Activated naive CD8-positive, alpha-beta T cell treated with anti-CD3 and anti-CD28 coated beads, Interleukin-2, amount 10 ng/mL, durations not matched to agents 7 days and 5 days (primary cell): ENCODE data around the gene FKBP1A. TPM values are rescaled to one million over a fixed set of nuclear protein-coding genes. Genes with fewer than 3 reads are reported as not detected.

ENCODE experiments used
- ATAC-seq: fragments of 150-1000 bp; cut with Tn5 transposase; one replicate; pipeline ENCODE4 v1.10.0; 2021; ENCODE audit warnings: low read depth, moderate library complexity
- POLR2A ChIA-PET: fragments of 350-600 bp; sonication (Branson Sonifier 250); formaldehyde crosslinking; loops from one replicate; lab custom pipeline; 2021; ENCODE audit warnings: antibody characterized with exemption; lab: Charles Lee
- DNase-seq: peaks from one replicate; pipeline ENCODE4 v3.0.0; 2021
- H3K27ac Mint-ChIP-seq: one replicate; pipeline ENCODE4 v1.8.0; 2022; ENCODE audit warnings: mild to moderate bottlenecking, mixed read lengths
- H3K27me3 Mint-ChIP-seq: one replicate; pipeline ENCODE4 v1.8.0; 2022; ENCODE audit warnings: mild to moderate bottlenecking, moderate library complexity, mixed read lengths
- H3K36me3 Mint-ChIP-seq: one replicate; pipeline ENCODE4 v1.8.0; 2021; ENCODE audit warnings: mild to moderate bottlenecking, mixed read lengths
- H3K4me1 Mint-ChIP-seq: one replicate; pipeline ENCODE4 v1.8.0; 2021; ENCODE audit warnings: mixed read lengths
- H3K4me3 Mint-ChIP-seq: one replicate; pipeline ENCODE4 v1.8.0; 2022; ENCODE audit warnings: mild to moderate bottlenecking, moderate library complexity, mixed read lengths
- H3K9me3 Mint-ChIP-seq: one replicate; pipeline ENCODE4 v1.8.0; 2021; ENCODE audit warnings: mixed read lengths
- total RNA-seq, 2 experiments: library from RNA; stranded (reverse); gene quantifications; one replicate each; pipeline ENCODE4 v1.2.3, GENCODE V29; 2021

Gene FKBP1A
- total RNA-seq, 2 experiments from 2014 or later: 231 to 234 TPM

- H3K4me1 Mint-ChIP-seq: peaks cover 64% of the 10 kb centered on the region
- peak overlapping the region; percentile 86 for H3K27ac Mint-ChIP-seq
- peaks cover 21% of the 10 kb centered on the region for H3K36me3 Mint-ChIP-seq
- H3K27me3 Mint-ChIP-seq: peaks cover 4% of the 10 kb centered on the region
- DNase-seq (no peak), ATAC-seq (no peak)
- peak overlapping the region; percentile 92 for H3K4me3 Mint-ChIP-seq
- POLR2A ChIA-PET: interaction anchor here (0.8 to 5.3 kb wide), 7 partner anchors 10 to 89 kb away, joined by 3 to 78 read pairs (median 6); partner anchors contain the start of gene SDCBP2
- H3K9me3 Mint-ChIP-seq: no peaks in the 10 kb centered on the region
Observed at GRCh38 chr20:1389703-1390580, 2.9 kb downstream of the FKBP1A start.

- peaks cover 23% of the 10 kb centered on the region for H3K36me3 Mint-ChIP-seq
- ATAC-seq (peak; percentile 45), DNase-seq (peak; percentile 43)
- H3K9me3 Mint-ChIP-seq: no peaks in the 10 kb centered on the region
- peaks cover 68% of the 10 kb centered on the region for H3K4me1 Mint-ChIP-seq
- no peaks in the 10 kb centered on the region for H3K27me3 Mint-ChIP-seq
- peak overlapping the region; percentile 78 for H3K4me3 Mint-ChIP-seq
- peak overlapping the region; percentile 86 for H3K27ac Mint-ChIP-seq
- POLR2A ChIA-PET: interaction anchor here (0.8 to 5.3 kb wide), 6 partner anchors 9 to 62 kb away, joined by 3 to 78 read pairs (median 4); partner anchors contain the start of gene SDCBP2
Observed at GRCh38 chr20:1388741-1389483, 3.9 kb downstream of the FKBP1A start.

GRCh38 chr20:1388253-1388652 is 4.6 kb downstream of the FKBP1A start:
- POLR2A ChIA-PET: interaction anchor here (1.0 to 5.3 kb wide), 5 partner anchors 25 to 61 kb away, joined by 3 to 78 read pairs (median 4); partner anchors contain the start of gene SDCBP2
- peak overlapping the region; percentile 78 for H3K4me3 Mint-ChIP-seq
- peak overlapping the region; percentile 86 for H3K27ac Mint-ChIP-seq
- peaks cover 63% of the 10 kb centered on the region for H3K4me1 Mint-ChIP-seq
- no peaks in the 10 kb centered on the region for H3K27me3 Mint-ChIP-seq
- peaks cover 28% of the 10 kb centered on the region for H3K36me3 Mint-ChIP-seq
- no peaks in the 10 kb centered on the region for H3K9me3 Mint-ChIP-seq
- ATAC-seq: no peak
- DNase-seq: no peak

DNA sequence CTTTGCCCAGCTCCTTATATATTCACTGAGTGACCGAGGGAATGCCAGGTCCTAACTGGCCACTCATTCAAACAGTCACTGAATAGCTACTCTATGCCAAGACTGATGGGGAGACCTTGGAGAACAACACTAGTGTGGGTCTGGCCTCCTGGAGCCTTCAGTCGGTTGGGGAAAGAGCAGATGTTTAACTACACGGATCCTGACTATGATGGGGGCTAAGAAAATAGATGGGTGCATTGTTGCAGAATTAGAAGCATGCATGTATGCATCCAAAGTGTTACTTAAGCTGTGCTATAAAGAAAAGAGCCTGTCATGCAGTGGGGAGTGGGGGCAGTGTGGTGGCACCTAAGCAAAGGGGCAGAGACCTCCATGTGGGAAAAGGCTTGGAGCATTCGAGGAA is 6.5 kb downstream of the FKBP1A start:
- Mint-ChIP-seq H3K27me3 (no peaks in the 10 kb centered on the region), H3K9me3 (no peaks in the 10 kb centered on the region), H3K4me3 (no peak overlapping the region), H3K4me1 (peaks cover 67% of the 10 kb centered on the region), H3K36me3 (peaks cover 30% of the 10 kb centered on the region), H3K27ac (peak overlapping the region; percentile 39)
- DNase-seq: no peak
- POLR2A ChIA-PET: no interaction called here
- ATAC-seq: no peak

DNA sequence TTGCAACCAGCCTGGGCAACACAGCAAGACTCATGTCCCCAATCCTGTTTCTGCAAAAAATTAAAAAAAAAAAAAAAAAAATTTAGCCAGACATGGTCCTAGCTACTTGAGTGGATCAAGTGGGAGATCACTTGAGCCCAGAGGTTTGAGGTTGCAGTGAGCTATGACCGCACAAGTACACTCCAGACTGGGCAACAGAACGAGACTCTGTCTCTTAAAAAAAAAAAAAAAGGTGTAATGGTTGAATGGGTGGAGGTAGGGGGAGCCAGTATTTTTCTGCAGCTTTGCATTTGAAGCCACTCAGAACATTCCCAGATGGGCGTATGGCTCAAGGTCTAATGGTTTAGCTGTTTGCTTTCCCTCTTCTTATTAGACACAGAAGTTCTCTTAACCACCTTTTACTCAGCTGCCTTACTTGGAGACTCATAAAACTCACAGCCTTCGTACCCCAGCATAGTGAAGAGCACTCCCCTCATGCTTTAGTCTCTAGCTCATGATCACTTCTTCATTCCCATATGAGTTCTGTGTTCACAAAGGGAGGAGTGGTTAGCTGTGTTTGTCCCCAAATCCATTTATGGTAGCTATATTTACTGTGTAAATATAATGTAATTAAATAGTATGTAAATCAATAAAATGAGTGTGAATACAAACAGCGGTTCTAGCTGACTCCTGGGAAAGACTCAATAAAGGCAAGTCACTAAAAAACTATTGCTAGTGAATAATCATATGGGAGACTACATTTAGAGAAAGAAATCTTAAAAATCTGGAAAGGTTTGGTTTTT is 9.0 kb downstream of the FKBP1A start:
- Mint-ChIP-seq H3K27ac (no peak overlapping the region), H3K4me1 (peaks cover 71% of the 10 kb centered on the region)

GRCh38 chr20:1382670-1383069 is 10.2 kb downstream of the FKBP1A start:
- no peak for DNase-seq
- Mint-ChIP-seq H3K27me3 (no peaks in the 10 kb centered on the region), H3K36me3 (peaks cover 32% of the 10 kb centered on the region), H3K9me3 (no peaks in the 10 kb centered on the region), H3K4me1 (peaks cover 73% of the 10 kb centered on the region), H3K27ac (no peak overlapping the region), H3K4me3 (no peak overlapping the region)
- POLR2A ChIA-PET: interaction anchor here (1.2 kb wide), 1 partner anchor 720 kb away, joined by 3 read pairs; no protein-coding TSS in a partner anchor
- ATAC-seq: no peak

More for the DNA sequence above, 9.0 kb downstream of the FKBP1A start:
- no peaks in the 10 kb centered on the region for H3K27me3 Mint-ChIP-seq
- H3K4me3 Mint-ChIP-seq: no peak overlapping the region
- DNase-seq (no peak), ATAC-seq (no peak)
- peaks cover 27% of the 10 kb centered on the region for H3K36me3 Mint-ChIP-seq
- POLR2A ChIA-PET: interaction anchor here (0.6 to 1.2 kb wide), 4 partner anchors 58 to 719 kb away, joined by 3 read pairs; no protein-coding TSS in a partner anchor
- H3K9me3 Mint-ChIP-seq: no peaks in the 10 kb centered on the region

- POLR2A ChIA-PET: no interaction called here
- H3K4me3 Mint-ChIP-seq: no peak overlapping the region
Observed at GRCh38 chr20:1381753-1382591, 10.9 kb downstream of the FKBP1A start.

GRCh38 chr20:1378735-1379125 is 14.1 kb downstream of the FKBP1A start:
- H3K4me3 Mint-ChIP-seq: no peak overlapping the region
- POLR2A ChIA-PET: interaction anchor here (1.6 kb wide), 1 partner anchor 13 kb away, joined by 4 read pairs; no protein-coding TSS in a partner anchor
- H3K9me3 Mint-ChIP-seq: no peaks in the 10 kb centered on the region
- ATAC-seq (no peak), DNase-seq (no peak)
- H3K27ac Mint-ChIP-seq: no peak overlapping the region
- H3K36me3 Mint-ChIP-seq: peaks cover 27% of the 10 kb centered on the region
- peaks cover 76% of the 10 kb centered on the region for H3K4me1 Mint-ChIP-seq
- H3K27me3 Mint-ChIP-seq: no peaks in the 10 kb centered on the region

More at GRCh38 chr20:1381753-1382591, 10.9 kb downstream of the FKBP1A start:
- Mint-ChIP-seq H3K27me3 (no peaks in the 10 kb centered on the region), H3K9me3 (no peaks in the 10 kb centered on the region), H3K4me1 (peaks cover 75% of the 10 kb centered on the region), H3K27ac (peak overlapping the region; percentile 30), H3K36me3 (peaks cover 34% of the 10 kb centered on the region)
- no peak for DNase-seq
- no peak for ATAC-seq

- H3K36me3 Mint-ChIP-seq: peaks cover 27% of the 10 kb centered on the region
- ATAC-seq: peak; percentile 37
- peak overlapping the region; percentile 63 for H3K27ac Mint-ChIP-seq
- H3K27me3 Mint-ChIP-seq: no peaks in the 10 kb centered on the region
- peaks cover 82% of the 10 kb centered on the region for H3K4me1 Mint-ChIP-seq
- no peaks in the 10 kb centered on the region for H3K9me3 Mint-ChIP-seq
- POLR2A ChIA-PET: no interaction called here
- no peak for DNase-seq
- H3K4me3 Mint-ChIP-seq: peak overlapping the region; percentile 35
Observed at GRCh38 chr20:1377984-1378734, 14.7 kb downstream of the FKBP1A start.

DNA sequence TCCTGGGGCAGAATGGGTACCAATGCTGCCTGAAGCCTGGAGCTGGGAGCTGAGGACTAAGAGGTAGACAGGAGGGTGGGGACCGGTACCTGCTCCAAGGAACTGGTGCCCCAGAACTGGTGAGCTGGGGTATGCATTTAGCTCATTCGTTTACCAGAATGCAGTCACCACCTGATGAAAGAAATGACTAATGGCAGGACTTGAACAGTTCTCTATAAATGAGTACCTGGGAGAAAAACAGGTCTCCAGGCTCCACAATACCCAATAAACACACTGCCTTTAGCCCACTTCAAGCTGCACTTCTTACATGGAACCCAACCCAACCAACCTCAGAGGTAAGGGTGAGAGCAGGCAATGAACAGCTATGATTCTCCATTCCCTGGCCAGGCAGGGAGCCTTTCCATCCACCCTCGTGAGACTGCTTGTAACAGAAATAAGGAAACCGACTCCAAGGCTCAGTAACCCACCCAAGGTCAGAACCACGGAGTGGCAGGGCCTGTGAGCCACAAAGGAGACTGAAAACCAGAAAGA is 15.4 kb downstream of the FKBP1A start:
- H3K36me3 Mint-ChIP-seq: peaks cover 29% of the 10 kb centered on the region
- POLR2A ChIA-PET: interaction anchor here (0.9 kb wide), 1 partner anchor 15 kb away, joined by 4 read pairs; no protein-coding TSS in a partner anchor
- DNase-seq: no peak
- no peaks in the 10 kb centered on the region for H3K9me3 Mint-ChIP-seq
- H3K27me3 Mint-ChIP-seq: no peaks in the 10 kb centered on the region
- H3K4me3 Mint-ChIP-seq: peak overlapping the region; percentile 36
- H3K4me1 Mint-ChIP-seq: peaks cover 82% of the 10 kb centered on the region
- peak; percentile 38 for ATAC-seq
- H3K27ac Mint-ChIP-seq: peak overlapping the region; percentile 63
